GM12878 (cell line): ENCODE measurements around the gene SGSH. TPM values are rescaled to one million over a fixed set of nuclear protein-coding genes. Genes with fewer than 3 reads are reported as not detected.

ENCODE experiments used
- ATAC-seq: fragments of 200-7000 bp; cut with Tn5 transposase; 3 replicates; pipeline ENCODE4 v1.9.1; 2020; ENCODE audit warnings: mild to moderate bottlenecking, moderate library complexity
- BruUV-seq: library from RNA; stranded (reverse); fragments of 400-500 nt; replicated peaks from 2 replicates; lab custom pipeline; 2021; lab: Mats Ljungman, UMichigan
- CTCF ChIA-PET: fragments of 300-600 bp; sonication (Branson Sonifier 250); formaldehyde crosslinking; extraction: SDS; loops from one replicate; lab custom pipeline; 2021; ENCODE audit warnings: inconsistent platforms; lab: Yijun Ruan, JAX
- POLR2A ChIA-PET: fragments of 350-600 bp; formaldehyde crosslinking; extraction: SDS; loops from one replicate; lab custom pipeline; 2021; ENCODE audit warnings: inconsistent platforms; lab: Charles Lee
- RAD21 ChIA-PET: fragments of 300-600 bp; sonication (Branson Sonifier 250); formaldehyde crosslinking; loops from one replicate; lab custom pipeline; 2023; ENCODE audit warnings: antibody characterized with exemption; ENCODE audit not compliant: unreplicated experiment; lab: Charles Lee
- SMC1A ChIA-PET: fragments of 300-600 bp; sonication (Branson Sonifier 250); formaldehyde crosslinking; loops from one replicate; lab custom pipeline; 2023; ENCODE audit not compliant: unreplicated experiment, uncharacterized antibody; lab: Charles Lee
- DNase-seq: peaks from one replicate; pipeline ENCODE4 v3.0.0-alpha.2; 2011; ENCODE audit warnings: low read depth, low spot score
- FAIRE-seq: peaks from 3 replicates; lab custom pipeline; 2011; peaks lifted over from hg19 to GRCh38; lab: Jason Lieb, UNC
- H2AFZ ChIP-seq: 2 replicates; pipeline ENCODE4 v1.6.0; 2011; ENCODE audit warnings: low read depth, low read length, control low read depth; ENCODE audit not compliant: control insufficient read depth
- H3K27ac ChIP-seq: 2 replicates; pipeline ENCODE4 v1.5.1; 2011; ENCODE audit warnings: control low read depth; ENCODE audit not compliant: control insufficient read depth, insufficient read depth
- H3K27me3 ChIP-seq, 2 experiments: replicated peaks in 1 of 2; 2 replicates each; pipeline versions ENCODE4 v1.6.0 to v1.6.1; 2011; ENCODE audit warnings: low read length in 1 of 2; ENCODE audit not compliant: control insufficient read depth in 2 of 2, insufficient read depth in 2 of 2
- H3K36me3 ChIP-seq, 2 experiments: 2 replicates each; pipeline ENCODE4 v1.5.1; 2011; ENCODE audit warnings: low read length in 1 of 2; ENCODE audit not compliant: control insufficient read depth in 2 of 2, insufficient read depth in 2 of 2
- H3K4me1 ChIP-seq: 2 replicates; pipeline ENCODE4 v1.6.1; 2011; ENCODE audit warnings: mild to moderate bottlenecking, low read length, moderate library complexity, mixed read lengths; ENCODE audit not compliant: control insufficient read depth, insufficient read depth
- H3K4me2 ChIP-seq: 2 replicates; pipeline ENCODE4 v1.6.0; 2011; ENCODE audit warnings: control low read depth; ENCODE audit not compliant: control insufficient read depth, insufficient read depth
- H3K4me3 ChIP-seq: fragments of 200-600 bp; sonication (generic); 2 replicates; pipeline ENCODE4 v1.5.1; 2016
- H3K79me2 ChIP-seq: 2 replicates; pipeline ENCODE4 v1.6.0; 2011; ENCODE audit warnings: low read length; ENCODE audit not compliant: control insufficient read depth, insufficient read depth
- H3K9ac ChIP-seq: 2 replicates; pipeline ENCODE4 v1.8.0; 2011; ENCODE audit warnings: low read length, control low read depth, mixed read lengths; ENCODE audit not compliant: control insufficient read depth, insufficient read depth
- H3K9me3 ChIP-seq: replicated peaks from 3 replicates; pipeline ENCODE4 v1.5.1; 2011; ENCODE audit warnings: mild to moderate bottlenecking, low read length; ENCODE audit not compliant: control insufficient read depth, insufficient read depth
- H4K20me1 ChIP-seq: 2 replicates; pipeline ENCODE4 v1.6.0; 2011; ENCODE audit not compliant: control insufficient read depth, insufficient read depth
- BRCA1 ChIP-seq: IDR thresholded peaks from 2 replicates; pipeline ENCODE4 v1.6.1; 2011; ENCODE audit warnings: low read depth, low read length, improper control_type of control experiment
- CBX5 ChIP-seq: sonication (generic); IDR thresholded peaks from 2 replicates; pipeline ENCODE4 v1.6.1; 2016; ENCODE audit warnings: low read depth, moderate library complexity, mild to moderate bottlenecking, inconsistent platforms
- CHD4 ChIP-seq: fragments of 200-600 bp; sonication (generic); IDR thresholded peaks from 2 replicates; pipeline ENCODE4 v1.6.1; 2016; ENCODE audit warnings: mild to moderate bottlenecking
- EZH2 ChIP-seq: IDR thresholded peaks from 2 replicates; pipeline ENCODE4 v1.6.1; 2012; ENCODE audit warnings: low read depth, mild to moderate bottlenecking, control low read depth, inconsistent platforms, low read length, borderline replicate concordance; ENCODE audit not compliant: control insufficient read depth
- LARP7 ChIP-seq: fragments of 450-650 bp; IDR thresholded peaks from 2 replicates; pipeline ENCODE4 v1.6.1; 2017; ENCODE audit warnings: mild to moderate bottlenecking
- RFX5 ChIP-seq: IDR thresholded peaks from 2 replicates; pipeline ENCODE4 v1.6.1; 2011; ENCODE audit warnings: low read depth, low read length, improper control_type of control experiment
- SMARCA5 ChIP-seq: fragments of 450-650 bp; IDR thresholded peaks from 2 replicates; pipeline ENCODE4 v1.6.1; 2017; ENCODE audit warnings: mild to moderate bottlenecking
- SREBF2 ChIP-seq: IDR thresholded peaks from 2 replicates; pipeline ENCODE4 v1.6.1; 2012; ENCODE audit warnings: mild to moderate bottlenecking, low read length
- TCF7 ChIP-seq: IDR thresholded peaks from 2 replicates; pipeline ENCODE4 v1.6.1; 2014; ENCODE audit warnings: antibody characterized with exemption, borderline replicate concordance
- ZNF207 ChIP-seq: fragments of 450-650 bp; IDR thresholded peaks from 2 replicates; pipeline ENCODE4 v1.6.1; 2014; ENCODE audit warnings: antibody characterized with exemption, mild to moderate bottlenecking, borderline replicate concordance
- ZSCAN29 ChIP-seq: fragments of 450-650 bp; IDR thresholded peaks from 2 replicates; pipeline ENCODE4 v1.6.1; 2017; ENCODE audit warnings: mild to moderate bottlenecking, moderate library complexity
- WGBS: methylation state at CpG from one replicate; pipeline ENCODE4 v1.1.6; 2016; ENCODE audit warnings: low lambda C conversion rate; ENCODE audit not compliant: insufficient replicate concordance, insufficient coverage; ENCODE audit errors: missing lambda C conversion rate; 5-methylcytosine and 5-hydroxymethylcytosine counted together
- in situ Hi-C: fragments of 300-500 bp; cut with MboI; formaldehyde crosslinking; loops from 9 replicates; pipeline ENCODE4 v1.14.3; 2018; ENCODE audit warnings: mixed read lengths
- intact Hi-C: fragments of 100-400 bp; cut with micrococcal nuclease; formaldehyde crosslinking; loops from one replicate; pipeline ENCODE4 v1.14.2; 2022; ENCODE audit not compliant: unreplicated experiment
- polyA plus RNA-seq, 11 experiments: library from polyadenylated mRNA; depleted of rRNA in 4 of 11; unstranded in 6 of 11; stranded (reverse) in 5 of 11; fragments of >200 nt; fragmentation: Nextera tagmentation in 4 of 11; fragmentation: Illumina TruSeq in 1 of 11; extraction: Ambion mirVana in 4 of 11; extraction: Trizol in 1 of 11; gene quantifications; 1 replicate in 1 of 11; 2 replicates in 10 of 11; pipeline versions ENCODE4 v1.2.1 to v1.2.3, GENCODE V29; 2011 to 2016; ENCODE audit warnings: inconsistent platforms in 2 of 11, missing spikeins in 2 of 11, low read depth in 1 of 11
- total RNA-seq, 4 experiments: library from RNA; depleted of rRNA in 3 of 4; stranded (reverse); fragments of >200 nt in 3 of 4; fragmentation: Illumina TruSeq in 1 of 4; extraction: Trizol in 1 of 4; gene quantifications; 2 replicates each; pipeline versions ENCODE4 v1.2.1 to v1.2.3, GENCODE V29; 2013 to 2021
- TF ChIP-seq, protein P1 (sequence below): fragments of 450-650 bp; formaldehyde crosslinking; IDR thresholded peaks from 2 replicates; pipeline ENCODE4 v1.5.0; 2022; ENCODE audit warnings: mild to moderate bottlenecking, missing genetic modification characterization
- TF ChIP-seq, protein P2 (sequence below): IDR thresholded peaks from 2 replicates; pipeline ENCODE4 v1.6.1; 2012; ENCODE audit warnings: mild to moderate bottlenecking, low read depth, low read length
- TF ChIP-seq, protein P3 (sequence below): IDR thresholded peaks from 2 replicates; pipeline ENCODE4 v1.6.1; 2011; ENCODE audit warnings: mild to moderate bottlenecking, low read depth, low read length, moderate library complexity; ENCODE audit not compliant: insufficient replicate concordance

The SGSH gene
- total and polyA plus RNA-seq, 10 of the 15 experiments (the other 5 are each of a cell fraction or from before 2014, with no cell fraction given) = 0.13 to 17.2 (median 6.0) TPM

DNA sequence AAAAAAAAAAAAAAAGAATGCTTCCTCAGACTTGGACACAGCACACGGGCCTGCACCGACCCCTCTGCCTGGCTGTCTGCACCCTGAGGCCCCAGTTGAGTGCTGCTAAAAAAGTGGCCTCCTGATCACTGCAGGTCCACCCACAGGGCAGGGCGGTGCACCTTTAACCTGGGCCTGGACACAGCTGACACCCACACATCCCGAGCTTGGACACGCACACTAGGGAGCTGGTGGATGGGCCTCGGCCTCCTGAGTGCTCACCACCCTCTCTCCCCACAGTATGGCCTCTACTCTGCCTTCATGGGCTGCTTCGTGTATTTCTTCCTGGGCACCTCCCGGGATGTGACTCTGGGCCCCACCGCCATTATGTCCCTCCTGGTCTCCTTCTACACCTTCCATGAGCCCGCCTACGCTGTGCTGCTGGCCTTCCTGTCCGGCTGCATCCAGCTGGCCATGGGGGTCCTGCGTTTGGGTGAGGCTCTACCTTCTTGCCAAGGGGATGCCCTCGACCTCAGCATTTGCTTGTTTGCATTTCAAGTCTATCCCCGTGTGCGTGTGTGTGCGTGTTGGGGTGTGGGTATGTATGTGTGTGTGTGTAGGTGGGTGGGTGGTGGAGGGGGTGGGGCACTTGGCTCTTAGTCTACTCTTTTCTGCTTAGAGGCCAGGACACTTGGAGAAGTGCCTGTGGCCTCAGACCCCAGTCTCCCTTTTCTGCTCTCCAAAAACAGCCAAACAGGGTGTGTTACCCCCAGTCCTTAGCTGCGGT, 2.4 kb upstream of the SGSH start:
- WGBS = 41% methylated on average over 18 of the region's 18 CpGs
- no TSS peak for BruUV-seq
- Histone ChIP-seq H3K9me3 (no peaks in the 10 kb centered on the region), H3K27me3 (no peaks in the 10 kb centered on the region), H3K4me2 (no peak overlapping the region), H2AFZ (no peak overlapping the region)
- ATAC-seq = no peak
- CTCF ChIA-PET = interaction anchor here (1.0 kb wide), 1 partner anchor 8 kb away, joined by 3 read pairs; no protein-coding TSS in a partner anchor
- SMC1A ChIA-PET = interaction anchor here (1.0 kb wide), 1 partner anchor 9 kb away, joined by 3 read pairs; no protein-coding TSS in a partner anchor
- intact Hi-C loops = no loop called here
- TF ChIP-seq EZH2 = no peak
- TF ChIP-seq RFX5 = no peak
- TF ChIP-seq, protein P1, sequence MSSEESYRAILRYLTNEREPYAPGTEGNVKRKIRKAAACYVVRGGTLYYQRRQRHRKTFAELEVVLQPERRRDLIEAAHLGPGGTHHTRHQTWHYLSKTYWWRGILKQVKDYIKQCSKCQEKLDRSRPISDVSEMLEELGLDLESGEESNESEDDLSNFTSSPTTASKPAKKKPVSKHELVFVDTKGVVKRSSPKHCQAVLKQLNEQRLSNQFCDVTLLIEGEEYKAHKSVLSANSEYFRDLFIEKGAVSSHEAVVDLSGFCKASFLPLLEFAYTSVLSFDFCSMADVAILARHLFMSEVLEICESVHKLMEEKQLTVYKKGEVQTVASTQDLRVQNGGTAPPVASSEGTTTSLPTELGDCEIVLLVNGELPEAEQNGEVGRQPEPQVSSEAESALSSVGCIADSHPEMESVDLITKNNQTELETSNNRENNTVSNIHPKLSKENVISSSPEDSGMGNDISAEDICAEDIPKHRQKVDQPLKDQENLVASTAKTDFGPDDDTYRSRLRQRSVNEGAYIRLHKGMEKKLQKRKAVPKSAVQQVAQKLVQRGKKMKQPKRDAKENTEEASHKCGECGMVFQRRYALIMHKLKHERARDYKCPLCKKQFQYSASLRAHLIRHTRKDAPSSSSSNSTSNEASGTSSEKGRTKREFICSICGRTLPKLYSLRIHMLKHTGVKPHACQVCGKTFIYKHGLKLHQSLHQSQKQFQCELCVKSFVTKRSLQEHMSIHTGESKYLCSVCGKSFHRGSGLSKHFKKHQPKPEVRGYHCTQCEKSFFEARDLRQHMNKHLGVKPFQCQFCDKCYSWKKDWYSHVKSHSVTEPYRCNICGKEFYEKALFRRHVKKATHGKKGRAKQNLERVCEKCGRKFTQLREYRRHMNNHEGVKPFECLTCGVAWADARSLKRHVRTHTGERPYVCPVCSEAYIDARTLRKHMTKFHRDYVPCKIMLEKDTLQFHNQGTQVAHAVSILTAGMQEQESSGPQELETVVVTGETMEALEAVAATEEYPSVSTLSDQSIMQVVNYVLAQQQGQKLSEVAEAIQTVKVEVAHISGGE (CRISPR knock-in tag) = no peak
- TF ChIP-seq, protein P2, sequence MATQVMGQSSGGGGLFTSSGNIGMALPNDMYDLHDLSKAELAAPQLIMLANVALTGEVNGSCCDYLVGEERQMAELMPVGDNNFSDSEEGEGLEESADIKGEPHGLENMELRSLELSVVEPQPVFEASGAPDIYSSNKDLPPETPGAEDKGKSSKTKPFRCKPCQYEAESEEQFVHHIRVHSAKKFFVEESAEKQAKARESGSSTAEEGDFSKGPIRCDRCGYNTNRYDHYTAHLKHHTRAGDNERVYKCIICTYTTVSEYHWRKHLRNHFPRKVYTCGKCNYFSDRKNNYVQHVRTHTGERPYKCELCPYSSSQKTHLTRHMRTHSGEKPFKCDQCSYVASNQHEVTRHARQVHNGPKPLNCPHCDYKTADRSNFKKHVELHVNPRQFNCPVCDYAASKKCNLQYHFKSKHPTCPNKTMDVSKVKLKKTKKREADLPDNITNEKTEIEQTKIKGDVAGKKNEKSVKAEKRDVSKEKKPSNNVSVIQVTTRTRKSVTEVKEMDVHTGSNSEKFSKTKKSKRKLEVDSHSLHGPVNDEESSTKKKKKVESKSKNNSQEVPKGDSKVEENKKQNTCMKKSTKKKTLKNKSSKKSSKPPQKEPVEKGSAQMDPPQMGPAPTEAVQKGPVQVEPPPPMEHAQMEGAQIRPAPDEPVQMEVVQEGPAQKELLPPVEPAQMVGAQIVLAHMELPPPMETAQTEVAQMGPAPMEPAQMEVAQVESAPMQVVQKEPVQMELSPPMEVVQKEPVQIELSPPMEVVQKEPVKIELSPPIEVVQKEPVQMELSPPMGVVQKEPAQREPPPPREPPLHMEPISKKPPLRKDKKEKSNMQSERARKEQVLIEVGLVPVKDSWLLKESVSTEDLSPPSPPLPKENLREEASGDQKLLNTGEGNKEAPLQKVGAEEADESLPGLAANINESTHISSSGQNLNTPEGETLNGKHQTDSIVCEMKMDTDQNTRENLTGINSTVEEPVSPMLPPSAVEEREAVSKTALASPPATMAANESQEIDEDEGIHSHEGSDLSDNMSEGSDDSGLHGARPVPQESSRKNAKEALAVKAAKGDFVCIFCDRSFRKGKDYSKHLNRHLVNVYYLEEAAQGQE = no peak
- no peak for TF ChIP-seq CBX5
- no peak for TF ChIP-seq LARP7
- no peak for TF ChIP-seq ZSCAN29
- TF ChIP-seq ZNF207 = no peak
- TF ChIP-seq TCF7 = no peak
- TF ChIP-seq SREBF2 = no peak
- no peak for TF ChIP-seq CHD4
- TF ChIP-seq BRCA1 = no peak
- no peak for TF ChIP-seq SMARCA5
- TF ChIP-seq, protein P3, sequence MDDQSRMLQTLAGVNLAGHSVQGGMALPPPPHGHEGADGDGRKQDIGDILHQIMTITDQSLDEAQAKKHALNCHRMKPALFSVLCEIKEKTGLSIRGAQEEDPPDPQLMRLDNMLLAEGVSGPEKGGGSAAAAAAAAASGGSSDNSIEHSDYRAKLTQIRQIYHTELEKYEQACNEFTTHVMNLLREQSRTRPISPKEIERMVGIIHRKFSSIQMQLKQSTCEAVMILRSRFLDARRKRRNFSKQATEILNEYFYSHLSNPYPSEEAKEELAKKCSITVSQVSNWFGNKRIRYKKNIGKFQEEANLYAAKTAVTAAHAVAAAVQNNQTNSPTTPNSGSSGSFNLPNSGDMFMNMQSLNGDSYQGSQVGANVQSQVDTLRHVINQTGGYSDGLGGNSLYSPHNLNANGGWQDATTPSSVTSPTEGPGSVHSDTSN = no peak
- TF ChIP-seq, all 136 proteins: peak for 0
- Histone ChIP-seq H3K4me3 (no peak overlapping the region), H3K79me2 (peaks cover 4% of the 10 kb centered on the region), H3K27ac (no peak overlapping the region), H3K9ac (no peak overlapping the region), H4K20me1 (no peaks in the 10 kb centered on the region; the same call in 1 of the 2 replicates), H3K4me1 (peaks cover 4% of the 10 kb centered on the region), H3K36me3 (no peaks in the 10 kb centered on the region)
- in situ Hi-C loops = no loop called here
- ChIA-PET RAD21 (no interaction called here), POLR2A (no interaction called here)
- DNase-seq = no peak
- FAIRE-seq = no peak
